GM23338 (cell line): ENCODE results near the gene INTS3. TPM values are rescaled to one million over a fixed set of nuclear protein-coding genes. Genes with fewer than 3 reads are reported as not detected.

Experiments
- ATAC-seq: fragments of 200-7000 bp; cut with Tn5 transposase; 3 replicates; pipeline ENCODE4 v1.9.1; 2020
- DNase-seq: peaks from one replicate; pipeline ENCODE4 v3.0.0-alpha.2; 2015; ENCODE audit warnings: low spot score
- H2AFZ ChIP-seq: fragments of 200-600 bp; sonication (generic); 2 replicates; pipeline ENCODE4 v1.8.0; 2016; ENCODE audit warnings: antibody characterized with exemption, mild to moderate bottlenecking, moderate library complexity
- H3F3A ChIP-seq: fragments of 200-600 bp; sonication (generic); replicated peaks from 2 replicates; pipeline ENCODE4 v1.8.0; 2017; ENCODE audit warnings: antibody characterized with exemption, mixed run types, low read depth
- H3K27ac ChIP-seq: fragments of 200-600 bp; sonication (generic); 2 replicates; pipeline ENCODE4 v1.6.1; 2016; ENCODE audit warnings: low read depth
- H3K27me3 ChIP-seq: fragments of 200-600 bp; sonication (generic); 2 replicates; pipeline ENCODE4 v1.8.0; 2016; ENCODE audit warnings: mild to moderate bottlenecking, mixed run types, moderate library complexity; ENCODE audit not compliant: insufficient read depth
- H3K36me3 ChIP-seq: fragments of 200-600 bp; sonication (generic); 2 replicates; pipeline ENCODE4 v1.8.0; 2016; ENCODE audit warnings: mild to moderate bottlenecking; ENCODE audit not compliant: insufficient read depth
- H3K4me1 ChIP-seq: fragments of 200-600 bp; sonication (generic); 2 replicates; pipeline ENCODE4 v1.8.0; 2016; ENCODE audit warnings: mild to moderate bottlenecking, moderate library complexity; ENCODE audit not compliant: insufficient read depth
- H3K4me2 ChIP-seq: fragments of 200-600 bp; sonication (generic); 2 replicates; pipeline ENCODE4 v1.7.1; 2017; ENCODE audit warnings: mixed run types
- H3K4me3 ChIP-seq: fragments of 200-600 bp; sonication (generic); 2 replicates; pipeline ENCODE4 v1.6.1; 2016; ENCODE audit warnings: mixed run types
- H3K79me2 ChIP-seq: fragments of 200-600 bp; sonication (generic); replicated peaks from 2 replicates; pipeline ENCODE4 v1.8.0; 2017; ENCODE audit warnings: mild to moderate bottlenecking; ENCODE audit not compliant: insufficient read depth
- H3K9me2 ChIP-seq: fragments of 200-600 bp; sonication (generic); 2 replicates; pipeline ENCODE4 v1.8.0; 2017; ENCODE audit not compliant: insufficient read depth
- H4K20me1 ChIP-seq: fragments of 200-600 bp; sonication (generic); replicated peaks from 2 replicates; pipeline ENCODE4 v1.8.0; 2017; ENCODE audit warnings: mild to moderate bottlenecking; ENCODE audit not compliant: insufficient read depth
- H3K27ac Mint-ChIP-seq: 2 replicates; pipeline ENCODE4 v1.8.0; 2020; ENCODE audit warnings: inconsistent platforms, mild to moderate bottlenecking, moderate library complexity, mixed read lengths
- H3K27me3 Mint-ChIP-seq: 3 replicates; pipeline ENCODE4 v1.8.0; 2022; ENCODE audit warnings: low read depth, mild to moderate bottlenecking, moderate library complexity, mixed read lengths, inconsistent platforms; ENCODE audit not compliant: insufficient read depth, poor library complexity
- H3K36me3 Mint-ChIP-seq: 3 replicates; pipeline ENCODE4 v1.8.0; 2021; ENCODE audit warnings: low read depth, mild to moderate bottlenecking, inconsistent platforms, moderate library complexity, mixed read lengths
- H3K4me1 Mint-ChIP-seq: 3 replicates; pipeline ENCODE4 v1.8.0; 2020; ENCODE audit warnings: mild to moderate bottlenecking, inconsistent platforms, mixed read lengths
- H3K4me3 Mint-ChIP-seq: 3 replicates; pipeline ENCODE4 v1.8.0; 2021; ENCODE audit warnings: moderate library complexity, mild to moderate bottlenecking, inconsistent platforms, mixed read lengths
- H3K9me3 Mint-ChIP-seq: 3 replicates; pipeline ENCODE4 v1.8.0; 2020; ENCODE audit warnings: moderate library complexity, mild to moderate bottlenecking, inconsistent platforms, mixed read lengths
- CREB1 ChIP-seq: fragments of 250-450 bp; sonication (Bioruptor Pico); IDR thresholded peaks from 2 replicates; pipeline ENCODE4 v1.5.0; 2020; ENCODE audit warnings: low read depth, mild to moderate bottlenecking, moderate library complexity
- CTCF ChIP-seq, 2 experiments: fragments of 200-600 bp in 1 of 2; sonication (generic) in 1 of 2; conservative IDR thresholded peaks; 2 replicates each; pipeline versions ENCODE4 v1.5.1 to v1.6.1; 2016 to 2017; ENCODE audit warnings: antibody characterized with exemption in 2 of 2, low read depth in 2 of 2, mild to moderate bottlenecking in 2 of 2, moderate library complexity in 1 of 2
- EZH2 ChIP-seq: fragments of 200-600 bp; sonication (generic); IDR thresholded peaks from one replicate; pipeline ENCODE4 v1.8.0; 2017; ENCODE audit warnings: antibody characterized with exemption, mild to moderate bottlenecking, low read depth; ENCODE audit not compliant: unreplicated experiment
- JUNB ChIP-seq: IDR thresholded peaks from one replicate; pipeline ENCODE4 v1.6.1; 2016; ENCODE audit warnings: antibody characterized with exemption; ENCODE audit not compliant: unreplicated experiment
- NANOG ChIP-seq: IDR thresholded peaks from 2 replicates; pipeline ENCODE4 v1.6.1; 2016; ENCODE audit warnings: antibody characterized with exemption, borderline replicate concordance
- REST ChIP-seq: IDR thresholded peaks from one replicate; pipeline ENCODE4 v1.6.1; 2018; ENCODE audit warnings: antibody characterized with exemption; ENCODE audit not compliant: unreplicated experiment
- ZNF462 ChIP-seq: fragments of 250-450 bp; sonication (Bioruptor Pico); IDR thresholded peaks from 2 replicates; pipeline ENCODE4 v1.5.0; 2020; ENCODE audit warnings: mild to moderate bottlenecking, moderate library complexity
- polyA plus RNA-seq: library from polyadenylated mRNA; unstranded; fragments of >200 nt; fragmentation: Nextera tagmentation; extraction: Ambion mirVana; gene quantifications from 2 replicates; pipeline ENCODE4 v1.2.1, GENCODE V29; 2016
- total RNA-seq: library from RNA; depleted of rRNA; stranded (reverse); fragments of >200 nt; shearing (Covaris generic); gene quantifications from 2 replicates; pipeline ENCODE4 v1.2.3, GENCODE V29; 2014

Gene INTS3
- total and polyA plus RNA-seq, 2 experiments from 2014 or later, result 22.7 to 51.3 TPM

- Histone ChIP-seq H3K27me3 (no peaks in the 10 kb centered on the region), H3K4me1 (peaks cover 16% of the 10 kb centered on the region), H3K4me2 (no peak overlapping the region), H3K4me3 (no peak overlapping the region), H3K27ac (peak overlapping the region; percentile 85; the same call in 1 of the 2 replicates), H3K36me3 (no peaks in the 10 kb centered on the region), H3K79me2 (no peaks in the 10 kb centered on the region), H2AFZ (no peak overlapping the region), H4K20me1 (0 out of 2 replicates have a peak, but pooled peaks cover 3% of the 10 kb centered on the region), H3F3A (0 out of 2 replicates have a peak, but pooled peaks cover 7% of the 10 kb centered on the region), H3K9me2 (no peaks in the 10 kb centered on the region)
- Mint-ChIP-seq H3K4me1 (peaks cover 29% of the 10 kb centered on the region), H3K4me3 (no peak overlapping the region), H3K27ac (0 out of 2 replicates have a peak overlapping the region, but pooled peaks have one; percentile 50), H3K9me3 (no peaks in the 10 kb centered on the region), H3K27me3 (peaks cover 15% of the 10 kb centered on the region), H3K36me3 (peaks cover 5% of the 10 kb centered on the region; the same call in 1 of the 3 replicates)
- ATAC-seq (no peak), DNase-seq (no peak)
- no peak for TF ChIP-seq ZNF462 (CRISPR knock-in tag)
Observed at GRCh38 chr1:153798468-153798780, 70.6 kb downstream of the INTS3 start.

- no peaks in the 10 kb centered on the region for H3K27me3 ChIP-seq
- H3K4me1 ChIP-seq, result peaks cover 13% of the 10 kb centered on the region
- H4K20me1 ChIP-seq, result 0 out of 2 replicates have a peak, but pooled peaks cover 3% of the 10 kb centered on the region
- H3K79me2 ChIP-seq, result no peaks in the 10 kb centered on the region
- H3K36me3 ChIP-seq, result no peaks in the 10 kb centered on the region
- 0 out of 2 replicates have a peak, but pooled peaks cover 5% of the 10 kb centered on the region for H3F3A ChIP-seq
- ATAC-seq, result no peak
- H3K4me2 ChIP-seq, result no peak overlapping the region
- H3K4me3 Mint-ChIP-seq, result no peak overlapping the region
- H3K9me3 Mint-ChIP-seq, result no peaks in the 10 kb centered on the region
- H2AFZ ChIP-seq, result no peak overlapping the region
- no peak overlapping the region for H3K27ac Mint-ChIP-seq
- DNase-seq, result no peak
- H3K36me3 Mint-ChIP-seq, result peaks cover 5% of the 10 kb centered on the region; the same call in 1 of the 3 replicates
- no peaks in the 10 kb centered on the region for H3K9me2 ChIP-seq
- no peak overlapping the region for H3K4me3 ChIP-seq
- H3K4me1 Mint-ChIP-seq, result peaks cover 30% of the 10 kb centered on the region
- H3K27ac ChIP-seq, result no peak overlapping the region
- H3K27me3 Mint-ChIP-seq, result peaks cover 15% of the 10 kb centered on the region
- no peak for TF ChIP-seq REST
- TF ChIP-seq EZH2, result no peak
- TF ChIP-seq JUNB, result no peak
- no peak for TF ChIP-seq CREB1 (CRISPR knock-in tag)
- TF ChIP-seq NANOG, result no peak
- TF ChIP-seq CTCF (conservative IDR thresholded peaks at IDR 0.05; ENCODE audit: low read depth in 2 of 2), result no peak
Observed at GRCh38 chr1:153799016-153799415, 71.2 kb downstream of the INTS3 start.
